Measurements from ENCODE around the gene CPSF4.

CPSF4 gene

DNA sequence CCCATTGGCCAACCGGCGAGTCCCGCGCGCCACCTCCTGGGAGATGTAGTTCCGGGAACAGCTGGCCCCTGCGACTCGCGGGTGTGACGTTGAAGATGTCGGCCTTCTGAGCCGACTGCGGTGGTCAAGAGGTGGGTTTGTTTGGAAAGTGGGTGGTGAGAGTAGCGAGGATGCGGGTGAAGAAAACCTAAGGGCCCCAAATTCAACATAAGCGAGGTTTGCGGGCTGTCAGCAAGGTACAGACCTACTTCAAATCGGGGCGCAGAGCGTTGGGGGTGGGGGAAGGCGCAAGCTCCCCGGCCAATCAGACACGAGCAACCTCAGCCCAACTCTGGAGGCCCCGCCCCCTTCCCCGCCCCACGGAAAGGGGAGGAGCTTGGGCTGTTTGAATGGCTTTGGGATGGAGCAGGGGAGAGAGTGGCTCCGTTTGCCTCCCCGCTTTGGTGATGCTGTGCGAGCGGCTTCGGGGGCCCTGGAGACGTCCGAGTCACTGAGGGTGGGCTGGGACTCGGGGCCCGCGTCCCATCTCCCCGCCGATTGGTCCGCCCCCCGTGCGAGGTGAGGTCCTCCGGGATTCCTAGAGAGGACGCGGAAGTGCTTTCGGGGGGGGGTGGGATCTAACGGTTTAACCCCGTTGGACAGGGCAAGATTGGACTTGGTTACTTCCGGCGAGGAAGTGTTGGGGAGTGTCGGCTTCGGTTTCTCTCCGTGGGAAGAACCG is 66.0 kb downstream of the CPSF4 start, which contains the start of gene ZKSCAN5:
TSS of gene ZKSCAN5 (plus strand) at position 60 of the 721 bp plus-strand sequence. CDS start 1,383 bp downstream, outside the sequence.
- TF ChIP-seq, protein P1, sequence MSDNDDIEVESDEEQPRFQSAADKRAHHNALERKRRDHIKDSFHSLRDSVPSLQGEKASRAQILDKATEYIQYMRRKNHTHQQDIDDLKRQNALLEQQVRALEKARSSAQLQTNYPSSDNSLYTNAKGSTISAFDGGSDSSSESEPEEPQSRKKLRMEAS (IDR thresholded peaks at IDR 0.05; ENCODE audit: low read depth, low read length), result peak; percentile 81
- TF ChIP-seq, protein P2, sequence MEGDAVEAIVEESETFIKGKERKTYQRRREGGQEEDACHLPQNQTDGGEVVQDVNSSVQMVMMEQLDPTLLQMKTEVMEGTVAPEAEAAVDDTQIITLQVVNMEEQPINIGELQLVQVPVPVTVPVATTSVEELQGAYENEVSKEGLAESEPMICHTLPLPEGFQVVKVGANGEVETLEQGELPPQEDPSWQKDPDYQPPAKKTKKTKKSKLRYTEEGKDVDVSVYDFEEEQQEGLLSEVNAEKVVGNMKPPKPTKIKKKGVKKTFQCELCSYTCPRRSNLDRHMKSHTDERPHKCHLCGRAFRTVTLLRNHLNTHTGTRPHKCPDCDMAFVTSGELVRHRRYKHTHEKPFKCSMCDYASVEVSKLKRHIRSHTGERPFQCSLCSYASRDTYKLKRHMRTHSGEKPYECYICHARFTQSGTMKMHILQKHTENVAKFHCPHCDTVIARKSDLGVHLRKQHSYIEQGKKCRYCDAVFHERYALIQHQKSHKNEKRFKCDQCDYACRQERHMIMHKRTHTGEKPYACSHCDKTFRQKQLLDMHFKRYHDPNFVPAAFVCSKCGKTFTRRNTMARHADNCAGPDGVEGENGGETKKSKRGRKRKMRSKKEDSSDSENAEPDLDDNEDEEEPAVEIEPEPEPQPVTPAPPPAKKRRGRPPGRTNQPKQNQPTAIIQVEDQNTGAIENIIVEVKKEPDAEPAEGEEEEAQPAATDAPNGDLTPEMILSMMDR (IDR thresholded peaks at IDR 0.05; ENCODE audit: low read depth, low read length), result no peak
- peak; percentile 80 for TF ChIP-seq MYC (IDR thresholded peaks at IDR 0.05; ENCODE audit: low read depth, low read length)
- peak; percentile 89 for TF ChIP-seq POLR2A (IDR thresholded peaks at IDR 0.05; ENCODE audit: extremely low read depth, insufficient read length)
- H3K4me3 ChIP-seq (ENCODE audit: low read depth, low read length), result peak within 1 kb of the TSS; percentile 97

DNA sequence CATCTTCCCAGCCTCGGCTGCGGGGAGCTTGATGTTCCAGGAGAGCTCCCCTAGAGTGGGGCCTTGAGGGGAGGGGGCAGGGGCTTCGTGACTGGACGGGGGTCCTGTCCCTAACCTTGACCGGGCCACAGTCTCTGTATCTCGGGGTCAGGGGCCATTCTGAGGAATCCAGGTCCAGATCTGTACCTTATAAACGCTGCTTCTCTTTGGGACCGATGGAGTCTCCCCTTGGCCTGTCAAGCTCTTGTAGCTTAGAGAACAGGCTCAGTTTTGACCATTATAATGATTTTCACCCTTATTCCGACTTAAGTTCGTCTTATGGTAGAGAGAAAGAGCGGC is 66.5 kb downstream of the CPSF4 start:
- DNase-seq (ENCODE audit: low read depth), result no peak
- TF ChIP-seq POLR2A (IDR thresholded peaks at IDR 0.05; ENCODE audit: extremely low read depth, insufficient read length) (no peak), MYC (IDR thresholded peaks at IDR 0.05; ENCODE audit: low read depth, low read length) (no peak)
- TF ChIP-seq, protein P1 (IDR thresholded peaks at IDR 0.05; ENCODE audit: low read depth, low read length), result no peak
- H3K4me3 ChIP-seq (ENCODE audit: low read depth, low read length), result peak overlapping the region; percentile 97

More for the DNA sequence above, 66.0 kb downstream of the CPSF4 start, which contains the start of gene ZKSCAN5:
- peak; percentile 99 for DNase-seq (ENCODE audit: low read depth)
